ENCODE measurements around the gene NR2F1-AS1.

NR2F1-AS1 gene

GRCh38 chr5:93421987-93422401, 159.0 kb downstream of the NR2F1-AS1 start:
- TF ChIP-seq, protein P1, sequence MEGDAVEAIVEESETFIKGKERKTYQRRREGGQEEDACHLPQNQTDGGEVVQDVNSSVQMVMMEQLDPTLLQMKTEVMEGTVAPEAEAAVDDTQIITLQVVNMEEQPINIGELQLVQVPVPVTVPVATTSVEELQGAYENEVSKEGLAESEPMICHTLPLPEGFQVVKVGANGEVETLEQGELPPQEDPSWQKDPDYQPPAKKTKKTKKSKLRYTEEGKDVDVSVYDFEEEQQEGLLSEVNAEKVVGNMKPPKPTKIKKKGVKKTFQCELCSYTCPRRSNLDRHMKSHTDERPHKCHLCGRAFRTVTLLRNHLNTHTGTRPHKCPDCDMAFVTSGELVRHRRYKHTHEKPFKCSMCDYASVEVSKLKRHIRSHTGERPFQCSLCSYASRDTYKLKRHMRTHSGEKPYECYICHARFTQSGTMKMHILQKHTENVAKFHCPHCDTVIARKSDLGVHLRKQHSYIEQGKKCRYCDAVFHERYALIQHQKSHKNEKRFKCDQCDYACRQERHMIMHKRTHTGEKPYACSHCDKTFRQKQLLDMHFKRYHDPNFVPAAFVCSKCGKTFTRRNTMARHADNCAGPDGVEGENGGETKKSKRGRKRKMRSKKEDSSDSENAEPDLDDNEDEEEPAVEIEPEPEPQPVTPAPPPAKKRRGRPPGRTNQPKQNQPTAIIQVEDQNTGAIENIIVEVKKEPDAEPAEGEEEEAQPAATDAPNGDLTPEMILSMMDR (IDR thresholded peaks at IDR 0.05; ENCODE audit: insufficient read depth, low read depth, low read length, missing control alignments), result no peak
- no peak overlapping the region for H3K4me3 ChIP-seq (ENCODE audit: low read length)
- DNase-seq (ENCODE audit: low read depth), result no peak

DNA sequence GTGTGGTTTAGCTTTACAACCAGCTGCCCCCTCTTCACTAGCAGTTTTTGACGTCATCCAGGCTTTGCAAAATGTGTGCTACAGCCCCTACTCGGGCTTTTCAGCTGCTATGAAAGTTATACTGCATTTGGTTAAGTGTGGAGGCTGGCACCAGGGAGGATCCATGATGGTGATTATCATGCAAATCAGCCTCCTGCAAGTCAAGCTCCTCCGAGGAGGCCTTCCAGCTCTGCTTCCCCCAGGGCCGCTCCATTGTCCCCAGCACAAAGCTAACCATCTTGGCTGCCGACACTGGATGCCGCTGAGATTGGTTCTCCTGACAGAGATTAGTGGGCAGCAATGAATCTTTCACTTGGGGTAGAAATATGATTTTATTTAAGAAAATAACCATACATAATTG, 159.6 kb downstream of the NR2F1-AS1 start:
- H3K4me3 ChIP-seq (ENCODE audit: low read length), result no peak overlapping the region
- DNase-seq (ENCODE audit: low read depth), result no peak
- TF ChIP-seq, protein P1 (IDR thresholded peaks at IDR 0.05; ENCODE audit: insufficient read depth, low read depth, low read length, missing control alignments), result no peak

DNA sequence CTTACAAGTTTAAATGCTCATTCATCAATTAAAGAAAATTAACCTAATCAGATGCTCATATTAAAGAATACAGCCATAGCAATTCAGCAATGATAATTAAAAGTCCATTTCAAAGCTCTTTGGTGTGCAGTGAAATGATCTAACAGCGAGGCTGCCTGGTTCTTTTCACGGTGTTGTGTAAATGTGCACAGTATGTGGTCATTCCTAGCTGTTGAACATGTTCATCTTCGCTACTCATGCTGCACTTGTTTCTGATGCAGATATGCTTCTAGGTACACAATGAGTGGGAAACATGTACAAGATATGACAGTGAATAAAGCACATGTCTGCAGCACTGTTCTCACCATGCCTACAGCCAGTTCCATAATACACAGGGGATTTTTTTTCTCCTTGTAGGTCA, 163.5 kb downstream of the NR2F1-AS1 start:
- H3K4me3 ChIP-seq (ENCODE audit: low read length), result no peak overlapping the region
- TF ChIP-seq, protein P1 (IDR thresholded peaks at IDR 0.05; ENCODE audit: insufficient read depth, low read depth, low read length, missing control alignments), result no peak
- no peak for DNase-seq (ENCODE audit: low read depth)

- DNase-seq (ENCODE audit: low read depth), result no peak
- TF ChIP-seq, protein P1 (IDR thresholded peaks at IDR 0.05; ENCODE audit: insufficient read depth, low read depth, low read length, missing control alignments), result no peak
- no peak overlapping the region for H3K4me3 ChIP-seq (ENCODE audit: low read length)
Observed at GRCh38 chr5:93415819-93416218, 165.2 kb downstream of the NR2F1-AS1 start.

DNA sequence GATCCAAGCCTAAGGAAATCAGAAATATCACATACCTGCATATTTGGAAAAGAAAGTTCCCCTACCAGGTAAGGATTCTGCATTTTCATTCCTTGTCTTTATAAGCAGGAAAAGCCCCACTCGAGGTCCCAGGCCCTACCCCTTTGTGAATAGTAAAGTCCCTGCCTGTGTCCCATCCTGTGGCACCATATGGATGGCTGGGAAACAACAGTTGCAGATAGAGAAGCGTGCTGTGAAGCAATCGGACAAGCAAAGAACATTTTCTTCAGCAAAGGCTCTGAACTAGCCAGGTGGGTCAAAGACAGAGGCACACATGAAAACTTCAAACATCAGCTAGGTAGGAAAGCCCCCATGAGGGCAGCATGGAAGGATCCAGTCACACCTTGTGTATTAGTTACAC, 169.3 kb downstream of the NR2F1-AS1 start:
- TF ChIP-seq, protein P1 (IDR thresholded peaks at IDR 0.05; ENCODE audit: insufficient read depth, low read depth, low read length, missing control alignments), result no peak
- H3K4me3 ChIP-seq (ENCODE audit: low read length), result no peak overlapping the region
- DNase-seq (ENCODE audit: low read depth), result no peak

DNA sequence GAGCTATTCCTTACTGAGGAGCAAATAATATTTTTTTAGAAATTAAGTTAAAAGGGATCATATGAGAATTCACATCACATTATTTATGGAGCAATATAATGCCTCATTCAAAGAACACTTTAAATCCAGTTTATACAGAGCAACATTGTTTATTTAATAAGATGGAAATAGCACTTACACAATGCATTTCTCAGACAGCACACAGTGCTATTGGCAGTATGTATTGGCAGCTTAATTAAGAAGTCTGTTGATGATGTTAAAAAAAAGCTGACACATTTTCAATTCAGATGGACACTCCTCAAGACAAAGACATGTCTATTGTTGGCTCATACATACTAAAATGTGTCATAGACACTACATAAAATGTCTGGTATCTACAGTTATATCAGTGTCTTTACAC, 171.3 kb downstream of the NR2F1-AS1 start:
- H3K4me3 ChIP-seq (ENCODE audit: low read length), result no peak overlapping the region
- TF ChIP-seq, protein P1 (IDR thresholded peaks at IDR 0.05; ENCODE audit: insufficient read depth, low read depth, low read length, missing control alignments), result no peak
- no peak for DNase-seq (ENCODE audit: low read depth)

GRCh38 chr5:93407454-93407853, 173.6 kb downstream of the NR2F1-AS1 start:
- TF ChIP-seq, protein P1 (IDR thresholded peaks at IDR 0.05; ENCODE audit: insufficient read depth, low read depth, low read length, missing control alignments), result no peak
- DNase-seq (ENCODE audit: low read depth), result no peak
- no peak overlapping the region for H3K4me3 ChIP-seq (ENCODE audit: low read length)
